Astrocyte (in vitro differentiated cells and primary cell): Measurements from ENCODE around the gene TEX22. TPM values are rescaled to one million over a fixed set of nuclear protein-coding genes. Genes with fewer than 3 reads are reported as not detected.

Source experiments
- DNase-seq: peaks from one replicate; pipeline ENCODE4 v3.0.0-alpha.2; 2010; ENCODE audit warnings: low read depth
- FAIRE-seq: peaks from 2 replicates; lab custom pipeline; 2011; peaks lifted over from hg19 to GRCh38; lab: Jason Lieb, UNC
- H2AFZ ChIP-seq: 2 replicates; pipeline ENCODE4 v1.6.0; 2012; ENCODE audit warnings: low read depth, low read length, inconsistent platforms
- H3K27ac ChIP-seq: 2 replicates; pipeline ENCODE4 v1.5.1; 2011; ENCODE audit warnings: low read depth, low read length, inconsistent platforms
- H3K27me3 ChIP-seq: 2 replicates; pipeline ENCODE4 v1.6.0; 2011; ENCODE audit warnings: low read length, inconsistent platforms; ENCODE audit not compliant: insufficient read depth
- H3K36me3 ChIP-seq: 2 replicates; pipeline ENCODE4 v1.5.1; 2011; ENCODE audit warnings: low read length, inconsistent platforms; ENCODE audit not compliant: insufficient read depth
- H3K4me1 ChIP-seq: 2 replicates; pipeline ENCODE4 v1.5.1; 2011; ENCODE audit warnings: low read length, inconsistent platforms; ENCODE audit not compliant: insufficient read depth
- H3K4me2 ChIP-seq: 2 replicates; pipeline ENCODE4 v1.6.0; 2012; ENCODE audit warnings: low read length, inconsistent platforms
- H3K4me3 ChIP-seq: 2 replicates; pipeline ENCODE4 v1.5.1; 2011; ENCODE audit warnings: low read depth, mild to moderate bottlenecking, low read length, inconsistent platforms; ENCODE audit not compliant: insufficient read depth
- H3K79me2 ChIP-seq: 2 replicates; pipeline ENCODE4 v1.6.0; 2012; ENCODE audit warnings: mild to moderate bottlenecking, low read length, inconsistent platforms; ENCODE audit not compliant: insufficient read depth
- H3K9ac ChIP-seq: 2 replicates; pipeline ENCODE4 v1.6.0; 2012; ENCODE audit warnings: mild to moderate bottlenecking, low read length, inconsistent platforms
- H3K9me3 ChIP-seq: 2 replicates; pipeline ENCODE4 v1.5.1; 2012; ENCODE audit warnings: low read depth, mild to moderate bottlenecking, low read length, inconsistent platforms; ENCODE audit not compliant: insufficient read depth
- H4K20me1 ChIP-seq: 2 replicates; pipeline ENCODE4 v1.6.0; 2012; ENCODE audit warnings: low read length, inconsistent platforms; ENCODE audit not compliant: insufficient read depth
- H3K27ac Mint-ChIP-seq: one replicate; pipeline ENCODE4 v1.8.0; 2021; ENCODE audit warnings: mild to moderate bottlenecking, mixed read lengths; ENCODE audit not compliant: unreplicated experiment
- H3K27me3 Mint-ChIP-seq: one replicate; pipeline ENCODE4 v1.8.0; 2021; ENCODE audit warnings: low read depth, mixed read lengths; ENCODE audit not compliant: unreplicated experiment
- H3K36me3 Mint-ChIP-seq: one replicate; pipeline ENCODE4 v1.8.0; 2021; ENCODE audit warnings: low read depth, mixed read lengths; ENCODE audit not compliant: unreplicated experiment
- H3K4me1 Mint-ChIP-seq: one replicate; pipeline ENCODE4 v1.8.0; 2021; ENCODE audit warnings: low read depth, mixed read lengths; ENCODE audit not compliant: unreplicated experiment
- H3K4me3 Mint-ChIP-seq: one replicate; pipeline ENCODE4 v1.8.0; 2021; ENCODE audit warnings: mild to moderate bottlenecking, moderate library complexity, mixed read lengths; ENCODE audit not compliant: unreplicated experiment
- H3K9me3 Mint-ChIP-seq: one replicate; pipeline ENCODE4 v1.8.0; 2021; ENCODE audit warnings: mild to moderate bottlenecking, mixed read lengths; ENCODE audit not compliant: unreplicated experiment
- CTCF ChIP-seq: IDR thresholded peaks from 2 replicates; pipeline ENCODE4 v1.5.1; 2011; ENCODE audit warnings: low read depth, mild to moderate bottlenecking, inconsistent platforms, low read length, moderate library complexity; ENCODE audit not compliant: insufficient read depth
- EZH2 ChIP-seq: IDR thresholded peaks from 2 replicates; pipeline ENCODE4 v1.6.1; 2012; ENCODE audit warnings: mild to moderate bottlenecking, low read length, inconsistent platforms; ENCODE audit not compliant: insufficient read depth
- total RNA-seq: library from RNA; stranded (reverse); gene quantifications from 2 replicates; pipeline ENCODE4 v1.2.1, GENCODE V29; 2021

TEX22 gene
- total RNA-seq, 1 donor from 2014 or later = 1.2 TPM

- no peak for TF ChIP-seq CTCF
- no peak for TF ChIP-seq EZH2
- Histone ChIP-seq H3K27ac (no peak overlapping the region), H3K36me3 (peaks cover 2% of the 10 kb centered on the region), H3K79me2 (no peaks in the 10 kb centered on the region), H4K20me1 (peaks cover 11% of the 10 kb centered on the region), H3K27me3 (no peaks in the 10 kb centered on the region), H3K4me3 (no peak overlapping the region), H2AFZ (no peak overlapping the region), H3K4me1 (no peaks in the 10 kb centered on the region), H3K9me3 (no peaks in the 10 kb centered on the region), H3K4me2 (no peak overlapping the region), H3K9ac (no peak overlapping the region)
- Mint-ChIP-seq H3K27ac (no peak overlapping the region), H3K4me3 (no peak overlapping the region), H3K36me3 (peaks cover 3% of the 10 kb centered on the region), H3K9me3 (no peaks in the 10 kb centered on the region), H3K27me3 (no peaks in the 10 kb centered on the region), H3K4me1 (peaks cover 1% of the 10 kb centered on the region)
- DNase-seq (no peak), FAIRE-seq (no peak)
Observed at GRCh38 chr14:105458571-105458970, 60.2 kb downstream of the TEX22 start.

- no peak overlapping the region for H3K4me3 Mint-ChIP-seq
- no peaks in the 10 kb centered on the region for H3K27me3 Mint-ChIP-seq
- DNase-seq = no peak
- FAIRE-seq = no peak
- Histone ChIP-seq H3K9me3 (no peaks in the 10 kb centered on the region), H3K27me3 (no peaks in the 10 kb centered on the region), H3K36me3 (peaks cover 5% of the 10 kb centered on the region), H3K4me2 (no peak overlapping the region), H3K4me1 (peaks cover 2% of the 10 kb centered on the region), H4K20me1 (peaks cover 9% of the 10 kb centered on the region), H3K9ac (no peak overlapping the region), H3K4me3 (no peak overlapping the region), H2AFZ (no peak overlapping the region), H3K79me2 (no peaks in the 10 kb centered on the region), H3K27ac (no peak overlapping the region)
- H3K27ac Mint-ChIP-seq = no peak overlapping the region
- no peaks in the 10 kb centered on the region for H3K9me3 Mint-ChIP-seq
- TF ChIP-seq EZH2 (no peak), CTCF (no peak)
- peaks cover 1% of the 10 kb centered on the region for H3K4me1 Mint-ChIP-seq
- peaks cover 3% of the 10 kb centered on the region for H3K36me3 Mint-ChIP-seq
Observed at GRCh38 chr14:105460116-105460515, 61.8 kb downstream of the TEX22 start.

GRCh38 chr14:105460616-105461015 lies 62.3 kb downstream of the TEX22 start:
- FAIRE-seq (no peak), DNase-seq (no peak)
- no peaks in the 10 kb centered on the region for H3K27me3 Mint-ChIP-seq
- H3K27ac ChIP-seq = no peak overlapping the region
- H4K20me1 ChIP-seq = peaks cover 13% of the 10 kb centered on the region
- H3K4me2 ChIP-seq = no peak overlapping the region
- no peak overlapping the region for H3K9ac ChIP-seq
- H3K4me1 Mint-ChIP-seq = peaks cover 3% of the 10 kb centered on the region
- no peaks in the 10 kb centered on the region for H3K79me2 ChIP-seq
- H2AFZ ChIP-seq = no peak overlapping the region
- H3K36me3 ChIP-seq = peaks cover 5% of the 10 kb centered on the region
- peaks cover 7% of the 10 kb centered on the region for H3K4me1 ChIP-seq
- H3K9me3 ChIP-seq = no peaks in the 10 kb centered on the region
- no peak for TF ChIP-seq CTCF
- TF ChIP-seq EZH2 = no peak
- no peak overlapping the region for H3K4me3 ChIP-seq
- no peak overlapping the region for H3K4me3 Mint-ChIP-seq
- no peak overlapping the region for H3K27ac Mint-ChIP-seq
- H3K36me3 Mint-ChIP-seq = peaks cover 3% of the 10 kb centered on the region
- H3K27me3 ChIP-seq = no peaks in the 10 kb centered on the region
- no peaks in the 10 kb centered on the region for H3K9me3 Mint-ChIP-seq
